Neural progenitor cell (in vitro differentiated cells): Measurements from ENCODE around the gene THUMPD3. TPM values are rescaled to one million over a fixed set of nuclear protein-coding genes. Genes with fewer than 3 reads are reported as not detected.

Source experiments
- DNase-seq: peaks from one replicate; pipeline ENCODE4 v3.0.0-alpha.2; 2016; ENCODE audit warnings: low spot score
- H2AFZ ChIP-seq: fragments of 200-600 bp; sonication (generic); replicated peaks from 2 replicates; pipeline ENCODE4 v1.6.1; 2016; ENCODE audit warnings: antibody characterized with exemption
- H3F3A ChIP-seq: fragments of 200-600 bp; sonication (generic); 2 replicates; pipeline ENCODE4 v1.6.1; 2016; ENCODE audit warnings: antibody characterized with exemption, low read depth
- H3K27ac ChIP-seq: fragments of 200-600 bp; sonication (generic); 2 replicates; pipeline ENCODE4 v1.5.1; 2016; ENCODE audit warnings: mild to moderate bottlenecking
- H3K27me3 ChIP-seq: fragments of 200-600 bp; sonication (generic); 2 replicates; pipeline ENCODE4 v1.6.1; 2016; ENCODE audit warnings: mild to moderate bottlenecking, moderate library complexity
- H3K36me3 ChIP-seq: fragments of 200-600 bp; sonication (generic); 2 replicates; pipeline ENCODE4 v1.5.1; 2016
- H3K4me1 ChIP-seq: fragments of 200-600 bp; sonication (generic); 2 replicates; pipeline ENCODE4 v1.6.1; 2016; ENCODE audit warnings: mixed run types
- H3K4me2 ChIP-seq: fragments of 200-600 bp; sonication (generic); 2 replicates; pipeline ENCODE4 v1.6.1; 2016
- H3K4me3 ChIP-seq: fragments of 200-600 bp; sonication (generic); 2 replicates; pipeline ENCODE4 v1.5.1; 2016
- H3K79me2 ChIP-seq: fragments of 200-600 bp; sonication (generic); 2 replicates; pipeline ENCODE4 v1.6.1; 2016; ENCODE audit warnings: low read depth
- H3K9ac ChIP-seq: fragments of 200-600 bp; sonication (generic); 2 replicates; pipeline ENCODE4 v1.6.1; 2016
- H3K9me3 ChIP-seq: fragments of 200-600 bp; sonication (generic); 2 replicates; pipeline ENCODE4 v1.5.1; 2016; ENCODE audit warnings: low read depth
- H4K20me1 ChIP-seq: fragments of 200-600 bp; sonication (generic); 2 replicates; pipeline ENCODE4 v1.6.1; 2016; ENCODE audit warnings: low read depth
- H3K27ac Mint-ChIP-seq: 3 replicates; pipeline ENCODE4 v1.8.0; 2021; ENCODE audit warnings: mixed read lengths
- H3K27me3 Mint-ChIP-seq: 2 replicates; pipeline ENCODE4 v1.8.0; 2022; ENCODE audit warnings: low read depth, mild to moderate bottlenecking, inconsistent platforms, moderate library complexity, mixed read lengths; ENCODE audit not compliant: insufficient read depth
- H3K36me3 Mint-ChIP-seq: 3 replicates; pipeline ENCODE4 v1.8.0; 2021; ENCODE audit warnings: mixed read lengths
- H3K4me1 Mint-ChIP-seq: 3 replicates; pipeline ENCODE4 v1.8.0; 2021; ENCODE audit warnings: mixed read lengths
- H3K4me3 Mint-ChIP-seq: 3 replicates; pipeline ENCODE4 v1.8.0; 2021; ENCODE audit warnings: mild to moderate bottlenecking, moderate library complexity, mixed read lengths
- H3K9me3 Mint-ChIP-seq: 3 replicates; pipeline ENCODE4 v1.8.0; 2020; ENCODE audit warnings: mixed read lengths
- EZH2 ChIP-seq: fragments of 200-600 bp; sonication (generic); IDR thresholded peaks from 2 replicates; pipeline ENCODE4 v1.6.1; 2017; ENCODE audit warnings: antibody characterized with exemption, mild to moderate bottlenecking, moderate library complexity
- EZH2phosphoT487 ChIP-seq: fragments of 200-600 bp; sonication (generic); IDR thresholded peaks from 2 replicates; pipeline ENCODE4 v1.6.1; 2017; ENCODE audit warnings: antibody characterized with exemption
- total RNA-seq: library from RNA; depleted of rRNA; stranded (reverse); fragments of >200 nt; gene quantifications from 2 replicates; pipeline ENCODE4 v1.2.3, GENCODE V29; 2015; ENCODE audit warnings: low replicate concordance
- TF ChIP-seq, protein P1 (sequence below): fragments of 200-600 bp; sonication (generic); IDR thresholded peaks from 2 replicates; pipeline ENCODE4 v1.5.1; 2017; ENCODE audit warnings: antibody characterized with exemption, mild to moderate bottlenecking

The THUMPD3 gene
- total RNA-seq, 1 donor from 2014 or later, result 23.9 TPM

DNA sequence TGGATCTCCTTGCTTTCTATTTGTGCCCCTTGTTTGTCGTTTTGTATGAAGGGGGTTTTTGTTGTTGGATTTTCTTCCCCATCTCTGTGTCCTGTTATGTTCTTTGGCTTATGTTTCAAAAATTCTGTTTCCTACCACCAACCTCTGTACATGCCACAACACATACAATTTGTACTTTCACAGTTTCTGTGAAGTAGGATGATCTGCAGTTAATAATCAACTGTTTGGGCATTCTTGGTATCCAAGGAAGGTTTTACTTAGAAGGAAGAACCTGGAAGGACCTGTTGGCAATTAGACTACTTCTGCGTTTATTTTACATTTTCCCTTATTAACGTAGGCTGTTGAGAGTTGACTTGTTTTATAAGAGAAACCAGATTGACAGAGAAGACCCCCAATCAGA is 42.9 kb downstream of the THUMPD3 start:
- H3K9ac ChIP-seq, result no peak overlapping the region
- peaks cover 52% of the 10 kb centered on the region for H3F3A ChIP-seq
- H3K27ac ChIP-seq, result peak overlapping the region; percentile 13
- TF ChIP-seq EZH2phosphoT487 (no peak), EZH2 (no peak)
- TF ChIP-seq, protein P1, sequence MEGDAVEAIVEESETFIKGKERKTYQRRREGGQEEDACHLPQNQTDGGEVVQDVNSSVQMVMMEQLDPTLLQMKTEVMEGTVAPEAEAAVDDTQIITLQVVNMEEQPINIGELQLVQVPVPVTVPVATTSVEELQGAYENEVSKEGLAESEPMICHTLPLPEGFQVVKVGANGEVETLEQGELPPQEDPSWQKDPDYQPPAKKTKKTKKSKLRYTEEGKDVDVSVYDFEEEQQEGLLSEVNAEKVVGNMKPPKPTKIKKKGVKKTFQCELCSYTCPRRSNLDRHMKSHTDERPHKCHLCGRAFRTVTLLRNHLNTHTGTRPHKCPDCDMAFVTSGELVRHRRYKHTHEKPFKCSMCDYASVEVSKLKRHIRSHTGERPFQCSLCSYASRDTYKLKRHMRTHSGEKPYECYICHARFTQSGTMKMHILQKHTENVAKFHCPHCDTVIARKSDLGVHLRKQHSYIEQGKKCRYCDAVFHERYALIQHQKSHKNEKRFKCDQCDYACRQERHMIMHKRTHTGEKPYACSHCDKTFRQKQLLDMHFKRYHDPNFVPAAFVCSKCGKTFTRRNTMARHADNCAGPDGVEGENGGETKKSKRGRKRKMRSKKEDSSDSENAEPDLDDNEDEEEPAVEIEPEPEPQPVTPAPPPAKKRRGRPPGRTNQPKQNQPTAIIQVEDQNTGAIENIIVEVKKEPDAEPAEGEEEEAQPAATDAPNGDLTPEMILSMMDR, result no peak
- Mint-ChIP-seq H3K9me3 (peaks cover 33% of the 10 kb centered on the region), H3K4me3 (no peak overlapping the region), H3K4me1 (peaks cover 39% of the 10 kb centered on the region), H3K27ac (no peak overlapping the region), H3K36me3 (peaks cover 33% of the 10 kb centered on the region), H3K27me3 (peaks cover 3% of the 10 kb centered on the region)
- H3K4me1 ChIP-seq, result peaks cover 46% of the 10 kb centered on the region
- no peaks in the 10 kb centered on the region for H3K9me3 ChIP-seq
- no peak overlapping the region for H2AFZ ChIP-seq
- peak overlapping the region; percentile 99 for H3K4me2 ChIP-seq
- peaks cover 19% of the 10 kb centered on the region for H3K36me3 ChIP-seq
- H3K79me2 ChIP-seq, result peaks cover 100% of the 10 kb centered on the region
- H3K27me3 ChIP-seq, result no peaks in the 10 kb centered on the region
- H3K4me3 ChIP-seq, result no peak overlapping the region
- H4K20me1 ChIP-seq, result peaks cover 89% of the 10 kb centered on the region
- DNase-seq, result no peak

DNA sequence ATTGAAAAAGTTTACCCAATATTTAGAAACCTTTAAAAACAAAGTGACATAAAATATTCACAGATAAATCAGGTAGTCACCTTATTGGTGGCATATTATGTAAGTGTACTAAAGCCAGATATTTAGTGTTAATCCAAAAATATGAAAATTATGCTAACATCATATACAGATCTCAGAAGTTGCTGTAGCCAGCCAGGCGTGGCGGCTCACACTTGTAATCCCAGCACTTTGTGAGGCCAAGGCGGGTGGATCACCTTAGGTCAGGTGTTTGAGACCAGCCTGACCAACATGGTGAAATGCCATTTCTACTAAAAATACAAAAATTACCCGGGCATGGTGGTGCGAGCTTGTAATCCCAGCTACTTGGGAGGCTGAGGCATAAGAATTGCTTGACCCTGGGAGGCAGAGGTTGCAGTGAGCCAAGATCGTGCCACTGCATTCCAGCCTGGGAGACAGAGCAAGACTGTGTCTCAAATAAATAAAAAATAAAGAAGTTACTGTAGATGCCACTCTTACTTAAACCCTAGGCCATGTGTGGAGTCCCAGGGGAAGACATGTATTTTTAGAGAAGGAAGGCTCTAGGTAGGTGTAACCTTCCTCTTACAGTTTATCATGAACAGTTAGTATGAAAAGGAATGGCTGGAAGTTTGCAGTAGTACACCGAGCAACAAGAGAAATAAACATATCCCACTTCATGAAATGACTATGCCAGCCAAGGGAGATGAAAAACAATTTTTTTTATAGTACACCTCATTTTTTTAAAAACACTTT is 44.2 kb downstream of the THUMPD3 start:
- peaks cover 19% of the 10 kb centered on the region for H3K36me3 ChIP-seq
- no peak overlapping the region for H3K27ac ChIP-seq
- H3K4me3 ChIP-seq, result no peak overlapping the region
- no peak for TF ChIP-seq EZH2phosphoT487
- peaks cover 34% of the 10 kb centered on the region for H3K4me1 ChIP-seq
- no peak overlapping the region for H3K27ac Mint-ChIP-seq
- no peak overlapping the region for H3K9ac ChIP-seq
- H3K79me2 ChIP-seq, result peaks cover 100% of the 10 kb centered on the region
- H3K9me3 Mint-ChIP-seq, result peaks cover 35% of the 10 kb centered on the region
- H2AFZ ChIP-seq, result no peak overlapping the region
- H3K27me3 Mint-ChIP-seq, result peaks cover 5% of the 10 kb centered on the region
- no peak for DNase-seq
- H3K4me3 Mint-ChIP-seq, result no peak overlapping the region
- H3K27me3 ChIP-seq, result no peaks in the 10 kb centered on the region
- H4K20me1 ChIP-seq, result peaks cover 89% of the 10 kb centered on the region
- H3F3A ChIP-seq, result peaks cover 42% of the 10 kb centered on the region
- peaks cover 35% of the 10 kb centered on the region for H3K36me3 Mint-ChIP-seq
- H3K9me3 ChIP-seq, result no peaks in the 10 kb centered on the region
- H3K4me1 Mint-ChIP-seq, result peaks cover 28% of the 10 kb centered on the region
- H3K4me2 ChIP-seq, result no peak overlapping the region

DNA sequence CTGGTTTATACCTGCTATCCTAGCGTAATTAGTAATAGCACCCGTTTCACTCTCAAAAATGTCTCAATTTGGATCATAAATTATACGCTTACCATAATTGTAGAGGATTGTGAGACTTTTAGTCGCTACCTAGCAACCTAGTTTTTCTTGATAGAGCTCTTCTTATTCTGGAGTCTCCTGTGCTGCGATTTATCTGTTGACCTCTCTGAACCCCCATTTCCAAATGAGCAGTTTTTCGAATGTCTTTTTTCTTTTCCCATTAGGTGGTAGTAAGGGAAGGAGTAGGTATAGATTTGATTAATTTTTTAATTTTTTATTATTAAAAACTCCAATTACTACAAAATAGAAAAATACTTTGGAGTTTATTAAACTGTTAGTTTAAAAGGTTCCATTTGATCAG is 45.2 kb downstream of the THUMPD3 start:
- no peak for DNase-seq
- H3K4me1 Mint-ChIP-seq, result peaks cover 18% of the 10 kb centered on the region
- peaks cover 19% of the 10 kb centered on the region for H3K36me3 ChIP-seq
- H3K27ac ChIP-seq, result no peak overlapping the region
- TF ChIP-seq, protein P1, result no peak
- no peak for TF ChIP-seq EZH2
- no peak for TF ChIP-seq EZH2phosphoT487
- H3K4me3 ChIP-seq, result no peak overlapping the region
- peaks cover 40% of the 10 kb centered on the region for H3K36me3 Mint-ChIP-seq
- H3K9me3 Mint-ChIP-seq, result peaks cover 36% of the 10 kb centered on the region
- H3K27ac Mint-ChIP-seq, result no peak overlapping the region
- no peak overlapping the region for H2AFZ ChIP-seq
- H3K79me2 ChIP-seq, result peaks cover 100% of the 10 kb centered on the region
- peaks cover 31% of the 10 kb centered on the region for H3F3A ChIP-seq
- no peak overlapping the region for H3K4me3 Mint-ChIP-seq
- no peak overlapping the region for H3K9ac ChIP-seq
- peaks cover 5% of the 10 kb centered on the region for H3K27me3 Mint-ChIP-seq
- no peak overlapping the region for H3K4me2 ChIP-seq
- no peaks in the 10 kb centered on the region for H3K9me3 ChIP-seq
- no peaks in the 10 kb centered on the region for H3K27me3 ChIP-seq
- H3K4me1 ChIP-seq, result peaks cover 26% of the 10 kb centered on the region
- peaks cover 89% of the 10 kb centered on the region for H4K20me1 ChIP-seq

DNA sequence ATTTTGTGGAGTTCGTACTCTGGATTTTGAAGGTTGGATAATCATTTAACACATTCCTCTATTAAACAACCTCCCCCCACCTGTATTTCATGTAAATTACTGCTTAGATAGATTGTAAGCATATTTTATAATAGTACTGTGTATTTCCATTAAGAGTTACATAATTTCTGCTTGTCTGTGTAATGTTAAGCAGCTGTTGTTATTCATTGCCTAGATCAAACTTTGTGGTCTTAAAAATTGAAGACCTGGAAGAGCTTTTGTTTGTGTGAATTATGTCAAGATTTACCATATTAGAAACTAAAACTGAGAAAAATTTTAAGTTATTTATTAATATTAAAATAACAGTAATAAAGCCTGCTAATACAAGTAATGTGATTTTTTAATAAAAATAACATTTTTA is 45.7 kb downstream of the THUMPD3 start:
- peaks cover 100% of the 10 kb centered on the region for H3K79me2 ChIP-seq
- peaks cover 21% of the 10 kb centered on the region for H3K4me1 ChIP-seq
- peaks cover 26% of the 10 kb centered on the region for H3F3A ChIP-seq
- no peak for TF ChIP-seq EZH2phosphoT487
- H3K27ac ChIP-seq, result no peak overlapping the region
- no peak overlapping the region for H3K4me3 ChIP-seq
- H3K4me2 ChIP-seq, result no peak overlapping the region
- peaks cover 39% of the 10 kb centered on the region for H3K9me3 Mint-ChIP-seq
- peaks cover 13% of the 10 kb centered on the region for H3K4me1 Mint-ChIP-seq
- no peak overlapping the region for H3K4me3 Mint-ChIP-seq
- peaks cover 19% of the 10 kb centered on the region for H3K36me3 ChIP-seq
- H3K36me3 Mint-ChIP-seq, result peaks cover 44% of the 10 kb centered on the region
- H3K27ac Mint-ChIP-seq, result no peak overlapping the region
- H3K9ac ChIP-seq, result no peak overlapping the region
- peaks cover 5% of the 10 kb centered on the region for H3K27me3 Mint-ChIP-seq
- H2AFZ ChIP-seq, result no peak overlapping the region
- DNase-seq, result no peak
- H3K27me3 ChIP-seq, result no peaks in the 10 kb centered on the region
- H4K20me1 ChIP-seq, result peaks cover 89% of the 10 kb centered on the region
- no peaks in the 10 kb centered on the region for H3K9me3 ChIP-seq
